ENCODE results near the gene MFGE8. TPM values are rescaled to one million over a fixed set of nuclear protein-coding genes. Genes with fewer than 3 reads are reported as not detected.

MFGE8 gene
- total RNA-seq, 1 experiment from 2014 or later: 54.5 TPM

- no peak overlapping the region for H3K4me3 ChIP-seq
- BruUV-seq (replicated peaks): TSS peak; percentile 36
- no peak overlapping the region for H3K27ac ChIP-seq
- intact Hi-C loops (cut with micrococcal nuclease; ENCODE audit: unreplicated experiment): no loop called here
- H3K27me3 ChIP-seq (ENCODE audit: insufficient read depth, low read depth): peaks cover 3% of the 10 kb centered on the region; the same call in 1 of the 2 replicates
- no peaks in the 10 kb centered on the region for H3F3A ChIP-seq (ENCODE audit: insufficient read depth, low read depth)
- ChIA-PET CTCF (interaction anchor here (1.0 kb wide), 1 partner anchor 117 kb away, joined by 5 read pairs; no protein-coding TSS in a partner anchor), POLR2A (ENCODE audit: unreplicated experiment) (interaction anchor here (0.5 kb wide), 1 partner anchor 307 kb away, joined by 3 read pairs; no protein-coding TSS in a partner anchor)
- H4K20me1 ChIP-seq (ENCODE audit: insufficient read depth): no peaks in the 10 kb centered on the region
- no peaks in the 10 kb centered on the region for H3K79me2 ChIP-seq (ENCODE audit: low read depth)
- H3K9me2 ChIP-seq (ENCODE audit: insufficient read depth): no peaks in the 10 kb centered on the region
- H2AFZ ChIP-seq: no peak overlapping the region
- 0 out of 2 replicates have a peak, but pooled peaks cover 3% of the 10 kb centered on the region for H3K4me1 ChIP-seq (replicated peaks; ENCODE audit: insufficient read depth)
- H3K9me3 ChIP-seq (ENCODE audit: insufficient read depth, low read depth): no peaks in the 10 kb centered on the region
- H3K4me2 ChIP-seq: no peak overlapping the region
- no peak for TF ChIP-seq CTCF (conservative IDR thresholded peaks at IDR 0.05)
- TF ChIP-seq EZH2 (IDR thresholded peaks at IDR 0.05; ENCODE audit: low read depth): no peak
- H3K36me3 ChIP-seq (ENCODE audit: low read depth): no peaks in the 10 kb centered on the region
- DNase-seq: peak; percentile 61 to 68
These were observed 12.7 kb downstream of the MFGE8 start for GRCh38 chr15:88900309-88900981.

DNA sequence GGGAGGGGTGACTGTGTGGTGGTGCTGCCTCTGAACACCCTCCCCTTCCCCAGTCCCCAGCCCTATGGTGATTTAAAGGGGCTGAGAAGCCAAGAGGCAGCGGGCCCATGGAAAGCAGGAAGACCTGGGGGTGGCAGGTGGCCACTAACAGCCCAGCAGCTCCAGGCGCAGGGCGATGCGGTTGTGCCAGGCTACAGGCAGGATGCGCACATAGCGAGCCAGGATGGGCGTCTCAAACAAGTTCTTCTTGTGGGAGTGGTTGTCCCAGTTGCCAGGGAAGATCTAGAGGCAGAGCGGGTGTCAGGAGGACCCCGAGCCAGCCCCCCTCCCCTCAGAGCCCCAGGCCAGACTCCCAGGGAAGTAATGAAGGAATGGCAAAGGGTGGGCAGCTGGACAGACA, 13.9 kb downstream of the MFGE8 start:
- Histone ChIP-seq H3K79me2 (ENCODE audit: low read depth) (no peaks in the 10 kb centered on the region), H3F3A (ENCODE audit: insufficient read depth, low read depth) (no peaks in the 10 kb centered on the region), H3K9me2 (ENCODE audit: insufficient read depth) (no peaks in the 10 kb centered on the region), H2AFZ (no peak overlapping the region), H4K20me1 (ENCODE audit: insufficient read depth) (no peaks in the 10 kb centered on the region), H3K4me1 (replicated peaks; ENCODE audit: insufficient read depth) (0 out of 2 replicates have a peak, but pooled peaks cover 3% of the 10 kb centered on the region), H3K27ac (no peak overlapping the region), H3K36me3 (ENCODE audit: low read depth) (no peaks in the 10 kb centered on the region), H3K9me3 (ENCODE audit: insufficient read depth, low read depth) (no peaks in the 10 kb centered on the region), H3K27me3 (ENCODE audit: insufficient read depth, low read depth) (peaks cover 14% of the 10 kb centered on the region; the same call in 1 of the 2 replicates), H3K4me2 (no peak overlapping the region), H3K4me3 (no peak overlapping the region)
- CTCF ChIA-PET: no interaction called here
- BruUV-seq (replicated peaks): no TSS peak
- intact Hi-C loops (cut with micrococcal nuclease; ENCODE audit: unreplicated experiment): loop anchor here (10.0 kb wide), 1 partner anchor 436 kb away; the partner anchor contains the start of gene POLG
- DNase-seq: no peak
- TF ChIP-seq EZH2 (IDR thresholded peaks at IDR 0.05; ENCODE audit: low read depth) (no peak), CTCF (conservative IDR thresholded peaks at IDR 0.05) (no peak)
- POLR2A ChIA-PET (ENCODE audit: unreplicated experiment): no interaction called here

- intact Hi-C loops (cut with micrococcal nuclease; ENCODE audit: unreplicated experiment): loop anchor here (10.0 kb wide), 1 partner anchor 436 kb away; the partner anchor contains the start of gene POLG
- Histone ChIP-seq H3F3A (ENCODE audit: insufficient read depth, low read depth) (no peaks in the 10 kb centered on the region), H3K9me2 (ENCODE audit: insufficient read depth) (no peaks in the 10 kb centered on the region), H3K9me3 (ENCODE audit: insufficient read depth, low read depth) (no peaks in the 10 kb centered on the region), H3K36me3 (ENCODE audit: low read depth) (no peaks in the 10 kb centered on the region), H3K79me2 (ENCODE audit: low read depth) (no peaks in the 10 kb centered on the region), H3K4me2 (no peak overlapping the region), H3K4me1 (replicated peaks; ENCODE audit: insufficient read depth) (0 out of 2 replicates have a peak, but pooled peaks cover 3% of the 10 kb centered on the region), H4K20me1 (ENCODE audit: insufficient read depth) (no peaks in the 10 kb centered on the region), H2AFZ (no peak overlapping the region), H3K4me3 (no peak overlapping the region), H3K27me3 (ENCODE audit: insufficient read depth, low read depth) (peaks cover 19% of the 10 kb centered on the region; the same call in 1 of the 2 replicates), H3K27ac (no peak overlapping the region)
- no peak for TF ChIP-seq CTCF (conservative IDR thresholded peaks at IDR 0.05)
- TF ChIP-seq EZH2 (IDR thresholded peaks at IDR 0.05; ENCODE audit: low read depth): no peak
- DNase-seq: no peak
- no TSS peak for BruUV-seq (replicated peaks)
- POLR2A ChIA-PET (ENCODE audit: unreplicated experiment): no interaction called here
- CTCF ChIA-PET: no interaction called here
These were observed 14.4 kb downstream of the MFGE8 start for GRCh38 chr15:88898736-88899135.

Measured in PC-9 (cell line).